ENCODE results near the gene KRTAP3-1.

- TF ChIP-seq ESRRA (CRISPR knock-in tag; IDR thresholded peaks at IDR 0.05; ENCODE audit: borderline replicate concordance) (no peak), KAT7 (CRISPR knock-in tag; IDR thresholded peaks at IDR 0.05; ENCODE audit: borderline replicate concordance) (no peak), ZNF121 (CRISPR knock-in tag; IDR thresholded peaks at IDR 0.05) (no peak), CTCF (IDR thresholded peaks at IDR 0.05) (no peak)
- TF ChIP-seq, protein P1, sequence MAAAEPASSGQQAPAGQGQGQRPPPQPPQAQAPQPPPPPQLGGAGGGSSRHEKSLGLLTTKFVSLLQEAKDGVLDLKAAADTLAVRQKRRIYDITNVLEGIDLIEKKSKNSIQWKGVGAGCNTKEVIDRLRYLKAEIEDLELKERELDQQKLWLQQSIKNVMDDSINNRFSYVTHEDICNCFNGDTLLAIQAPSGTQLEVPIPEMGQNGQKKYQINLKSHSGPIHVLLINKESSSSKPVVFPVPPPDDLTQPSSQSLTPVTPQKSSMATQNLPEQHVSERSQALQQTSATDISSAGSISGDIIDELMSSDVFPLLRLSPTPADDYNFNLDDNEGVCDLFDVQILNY (CRISPR knock-in tag; IDR thresholded peaks at IDR 0.05) = no peak
Measured at GRCh38 chr17:41009936-41010335, 1.0 kb upstream of the KRTAP3-1 start.

Measured in WTC11 (cell line).